Activated CD8-positive, alpha-beta memory T cell treated with anti-CD3 and anti-CD28 coated beads for 24 hours (primary cell): ENCODE results near the gene IFNAR2.
A peak's percentile ranks its signal among the peaks of the same experiment; 100 is the strongest.
"Not testable (repeated sequence)": the region's sequence is repeated elsewhere in the genome, so short reads cannot be mapped to it uniquely, and the experiment has no call there.

Experiments
- DNase-seq: peaks from one replicate; pipeline ENCODE4 v3.0.0-alpha.2; 2020

IFNAR2 gene

GRCh38 chr21:33217138-33217520, 12.6 kb upstream of the IFNAR2 start:
- DNase-seq = no peak

GRCh38 chr21:33219300-33219699, 10.4 kb upstream of the IFNAR2 start:
- DNase-seq = no peak

- DNase-seq = no peak
Measured at GRCh38 chr21:33219954-33220353, 9.8 kb upstream of the IFNAR2 start.

GRCh38 chr21:33225376-33225775, 4.4 kb upstream of the IFNAR2 start:
- not testable (repeated sequence) for DNase-seq

- DNase-seq = no peak
Measured at GRCh38 chr21:33228455-33228854, 1.3 kb upstream of the IFNAR2 start.

GRCh38 chr21:33229099-33229783, 497 bp upstream of the IFNAR2 start:
- no peak for DNase-seq

GRCh38 chr21:33230545-33231324, 997 bp downstream of the IFNAR2 start:
- peak; percentile 78 for DNase-seq

GRCh38 chr21:33231526-33231925, 1.8 kb downstream of the IFNAR2 start:
- peak; percentile 69 for DNase-seq

- no peak for DNase-seq
Measured at GRCh38 chr21:33232291-33233034, 2.7 kb downstream of the IFNAR2 start.

- no peak for DNase-seq
Measured at GRCh38 chr21:33234635-33235520, 5.1 kb downstream of the IFNAR2 start.

GRCh38 chr21:33236013-33236686, 6.4 kb downstream of the IFNAR2 start:
- no peak for DNase-seq

GRCh38 chr21:33236766-33237165, 7.0 kb downstream of the IFNAR2 start:
- DNase-seq = no peak

- DNase-seq = no peak
Measured at GRCh38 chr21:33237486-33237885, 7.7 kb downstream of the IFNAR2 start.

GRCh38 chr21:33238146-33238545, 8.4 kb downstream of the IFNAR2 start:
- no peak for DNase-seq

- no peak for DNase-seq
Measured at GRCh38 chr21:33238565-33239255, 9.0 kb downstream of the IFNAR2 start.

GRCh38 chr21:33239559-33240127, 9.9 kb downstream of the IFNAR2 start:
- not testable (repeated sequence) for DNase-seq

- no peak for DNase-seq
Measured at GRCh38 chr21:33240404-33240803, 10.7 kb downstream of the IFNAR2 start.

- DNase-seq = no peak
Measured at GRCh38 chr21:33241846-33242245, 12.1 kb downstream of the IFNAR2 start.

- not testable (repeated sequence) for DNase-seq
Measured at GRCh38 chr21:33242846-33243245, 13.1 kb downstream of the IFNAR2 start.

- no peak for DNase-seq
Measured at GRCh38 chr21:33244082-33244778, 14.5 kb downstream of the IFNAR2 start.

GRCh38 chr21:33244779-33245105, 15.0 kb downstream of the IFNAR2 start:
- DNase-seq = no peak
